ENCODE results near the gene TIE1.

GRCh38 chr1:43327549-43328292, 26.9 kb downstream of the TIE1 start:
- TF ChIP-seq, protein P1, sequence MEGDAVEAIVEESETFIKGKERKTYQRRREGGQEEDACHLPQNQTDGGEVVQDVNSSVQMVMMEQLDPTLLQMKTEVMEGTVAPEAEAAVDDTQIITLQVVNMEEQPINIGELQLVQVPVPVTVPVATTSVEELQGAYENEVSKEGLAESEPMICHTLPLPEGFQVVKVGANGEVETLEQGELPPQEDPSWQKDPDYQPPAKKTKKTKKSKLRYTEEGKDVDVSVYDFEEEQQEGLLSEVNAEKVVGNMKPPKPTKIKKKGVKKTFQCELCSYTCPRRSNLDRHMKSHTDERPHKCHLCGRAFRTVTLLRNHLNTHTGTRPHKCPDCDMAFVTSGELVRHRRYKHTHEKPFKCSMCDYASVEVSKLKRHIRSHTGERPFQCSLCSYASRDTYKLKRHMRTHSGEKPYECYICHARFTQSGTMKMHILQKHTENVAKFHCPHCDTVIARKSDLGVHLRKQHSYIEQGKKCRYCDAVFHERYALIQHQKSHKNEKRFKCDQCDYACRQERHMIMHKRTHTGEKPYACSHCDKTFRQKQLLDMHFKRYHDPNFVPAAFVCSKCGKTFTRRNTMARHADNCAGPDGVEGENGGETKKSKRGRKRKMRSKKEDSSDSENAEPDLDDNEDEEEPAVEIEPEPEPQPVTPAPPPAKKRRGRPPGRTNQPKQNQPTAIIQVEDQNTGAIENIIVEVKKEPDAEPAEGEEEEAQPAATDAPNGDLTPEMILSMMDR (IDR thresholded peaks at IDR 0.05; ENCODE audit: low read depth, low read length), result no peak
- TF ChIP-seq EZH2phosphoT487 (IDR thresholded peaks at IDR 0.05; ENCODE audit: low read depth), result no peak

All from OCI-LY3 (cell line).